Brain microvascular endothelial cell (primary cell): Measurements from ENCODE around the gene MUC6.

ENCODE experiments used
- DNase-seq: peaks from one replicate; pipeline ENCODE4 v3.0.0-alpha.2; 2020
- H3K27ac ChIP-seq: fragments of 250-450 bp; sonication (Bioruptor Pico); 2 replicates; pipeline ENCODE4 v1.5.1; 2020; ENCODE audit warnings: mild to moderate bottlenecking, moderate library complexity
- H3K27me3 ChIP-seq: fragments of 250-450 bp; sonication (Bioruptor Pico); replicated peaks from 2 replicates; pipeline ENCODE4 v1.5.1; 2020; ENCODE audit warnings: mild to moderate bottlenecking
- H3K36me3 ChIP-seq: fragments of 250-450 bp; sonication (Bioruptor Pico); replicated peaks from 2 replicates; pipeline ENCODE4 v1.5.1; 2020; ENCODE audit warnings: mild to moderate bottlenecking
- H3K4me3 ChIP-seq: 2 replicates; pipeline ENCODE4 v1.5.1; 2011; ENCODE audit warnings: low read depth, mild to moderate bottlenecking, control low read depth, low read length, moderate library complexity
- in situ Hi-C: cut with HindIII; loops from 2 replicates; pipeline ENCODE4 v1.10.0; 2017; ENCODE audit warnings: low sequenced_read_pairs, low pct_ligation_motif_present
- TF ChIP-seq, protein P1 (sequence below): IDR thresholded peaks from 2 replicates; pipeline ENCODE4 v1.5.1; 2011; ENCODE audit warnings: low read depth, mild to moderate bottlenecking, moderate library complexity, low read length, control low read depth, inconsistent platforms; ENCODE audit errors: missing control alignments

The MUC6 gene

DNA sequence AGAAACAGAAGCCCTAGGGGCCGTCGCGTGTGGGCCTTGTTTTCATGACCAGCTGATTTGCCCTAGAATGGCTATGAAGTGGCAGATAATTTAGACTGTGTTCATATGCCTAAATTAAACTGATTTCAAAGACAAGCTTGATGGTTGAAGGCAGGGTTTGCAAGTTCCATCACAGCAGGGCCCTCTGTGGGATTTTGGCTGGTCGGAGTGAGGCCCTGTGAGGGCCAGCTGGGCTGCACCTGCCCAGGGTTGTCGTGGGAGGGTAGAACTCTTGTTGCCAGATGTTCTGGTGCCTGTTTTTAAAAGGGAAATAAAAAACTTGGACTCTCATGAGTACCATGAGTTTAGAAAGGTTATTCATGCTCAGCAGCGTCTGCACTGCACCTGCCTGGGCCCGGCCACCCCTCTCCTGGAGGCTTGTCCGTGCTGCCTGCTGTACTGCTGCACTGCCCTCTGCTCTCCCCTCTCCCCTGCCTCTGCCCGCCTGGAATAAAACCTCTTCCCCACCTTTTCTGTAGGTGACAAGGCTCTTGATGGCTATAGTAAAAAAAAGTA, 66.8 kb downstream of the MUC6 start:
- no peaks in the 10 kb centered on the region for H3K27me3 ChIP-seq
- peaks cover 15% of the 10 kb centered on the region for H3K36me3 ChIP-seq
- in situ Hi-C loops, result no loop called here
- TF ChIP-seq, protein P1, sequence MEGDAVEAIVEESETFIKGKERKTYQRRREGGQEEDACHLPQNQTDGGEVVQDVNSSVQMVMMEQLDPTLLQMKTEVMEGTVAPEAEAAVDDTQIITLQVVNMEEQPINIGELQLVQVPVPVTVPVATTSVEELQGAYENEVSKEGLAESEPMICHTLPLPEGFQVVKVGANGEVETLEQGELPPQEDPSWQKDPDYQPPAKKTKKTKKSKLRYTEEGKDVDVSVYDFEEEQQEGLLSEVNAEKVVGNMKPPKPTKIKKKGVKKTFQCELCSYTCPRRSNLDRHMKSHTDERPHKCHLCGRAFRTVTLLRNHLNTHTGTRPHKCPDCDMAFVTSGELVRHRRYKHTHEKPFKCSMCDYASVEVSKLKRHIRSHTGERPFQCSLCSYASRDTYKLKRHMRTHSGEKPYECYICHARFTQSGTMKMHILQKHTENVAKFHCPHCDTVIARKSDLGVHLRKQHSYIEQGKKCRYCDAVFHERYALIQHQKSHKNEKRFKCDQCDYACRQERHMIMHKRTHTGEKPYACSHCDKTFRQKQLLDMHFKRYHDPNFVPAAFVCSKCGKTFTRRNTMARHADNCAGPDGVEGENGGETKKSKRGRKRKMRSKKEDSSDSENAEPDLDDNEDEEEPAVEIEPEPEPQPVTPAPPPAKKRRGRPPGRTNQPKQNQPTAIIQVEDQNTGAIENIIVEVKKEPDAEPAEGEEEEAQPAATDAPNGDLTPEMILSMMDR, result no peak
- no peak overlapping the region for H3K27ac ChIP-seq
- no peak for DNase-seq
- no peak overlapping the region for H3K4me3 ChIP-seq

DNA sequence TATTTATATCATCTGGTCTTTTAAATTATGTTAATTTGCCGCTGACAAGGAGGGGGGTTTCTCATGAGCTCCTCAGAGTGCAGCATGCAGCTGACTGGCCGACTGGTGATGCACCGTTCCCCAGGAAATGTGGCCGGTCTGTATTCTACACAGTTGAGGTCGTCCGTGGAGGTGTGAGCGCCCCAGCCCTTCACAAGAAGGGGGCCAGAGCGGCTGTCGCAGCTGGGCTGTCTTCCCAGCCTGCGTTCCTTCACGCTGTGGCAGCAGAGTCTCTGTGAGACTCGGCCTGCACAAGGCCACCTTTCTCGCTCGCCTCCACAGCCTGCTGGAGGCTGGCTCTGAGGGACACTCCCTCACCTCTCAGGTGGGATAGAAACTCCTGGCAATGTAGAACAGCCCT, 67.7 kb downstream of the MUC6 start:
- no peak overlapping the region for H3K27ac ChIP-seq
- H3K27me3 ChIP-seq, result no peaks in the 10 kb centered on the region
- no peak overlapping the region for H3K4me3 ChIP-seq
- no peak for DNase-seq
- TF ChIP-seq, protein P1, result no peak
- in situ Hi-C loops, result no loop called here
- peaks cover 15% of the 10 kb centered on the region for H3K36me3 ChIP-seq

DNA sequence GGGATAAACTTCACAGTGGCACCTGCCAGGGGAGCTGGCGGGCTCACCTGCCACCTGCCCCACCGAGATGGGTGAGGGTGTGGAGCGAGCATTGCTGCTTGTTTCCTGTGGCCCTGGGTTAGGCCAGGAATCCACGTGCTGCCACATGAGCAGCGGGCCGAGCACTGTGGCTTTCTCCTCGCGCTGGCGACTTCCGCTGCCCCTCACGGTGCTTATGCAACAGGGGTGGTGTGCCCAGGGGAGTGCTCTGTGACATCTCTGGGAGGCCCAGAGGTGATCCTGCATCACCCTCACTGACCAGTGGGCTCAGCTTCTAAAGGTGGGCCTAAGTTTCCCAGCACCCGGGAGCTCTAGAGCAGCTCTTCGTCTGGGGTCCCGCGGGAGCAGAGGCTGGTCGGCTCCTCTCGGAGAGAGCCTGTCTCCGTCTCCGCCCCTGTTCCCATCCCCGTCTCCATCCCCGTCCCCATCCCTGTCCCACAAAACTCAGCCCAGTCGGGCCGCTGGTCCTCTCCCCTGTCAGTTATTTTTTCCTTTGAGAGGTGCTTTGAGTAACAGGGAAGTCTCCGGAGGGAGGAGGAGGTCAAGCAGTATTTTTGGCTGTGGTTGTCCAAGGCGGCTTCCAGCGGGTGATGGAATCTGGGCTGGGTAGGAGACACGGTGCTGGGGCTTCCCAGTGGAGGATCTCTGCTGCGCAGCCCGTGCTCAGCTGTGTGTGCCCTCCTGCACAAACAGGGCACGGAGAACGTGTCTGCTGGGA, 68.3 kb downstream of the MUC6 start:
- no peak overlapping the region for H3K4me3 ChIP-seq
- in situ Hi-C loops, result no loop called here

DNA sequence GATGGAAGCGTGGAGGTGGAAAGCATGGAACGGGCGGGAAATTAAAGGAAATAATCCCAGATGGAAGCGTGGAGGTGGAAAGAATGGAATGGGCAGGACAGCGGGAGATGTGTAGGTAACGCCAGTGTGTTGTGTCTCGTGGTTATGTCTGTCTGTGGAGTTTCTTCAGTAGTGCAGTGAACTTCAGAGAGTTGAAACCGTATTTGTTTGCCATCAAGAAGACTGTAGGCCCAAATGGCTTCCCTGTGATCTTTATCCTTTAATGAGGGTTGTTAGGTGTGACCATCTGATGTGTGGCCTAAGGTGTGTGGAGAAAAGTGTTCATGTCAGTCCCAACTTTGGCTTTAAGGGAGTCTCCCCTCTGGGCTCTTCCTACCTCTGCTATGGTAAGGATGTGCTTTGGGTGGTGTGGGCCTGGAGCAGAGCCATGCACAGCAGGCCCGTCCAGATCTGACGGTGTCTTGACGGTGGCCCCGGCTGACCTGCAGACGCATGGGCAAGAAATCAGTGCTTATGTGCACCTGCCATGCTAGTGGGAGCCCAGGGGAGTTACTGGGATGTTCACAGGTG, 71.2 kb downstream of the MUC6 start:
- H3K27me3 ChIP-seq, result no peaks in the 10 kb centered on the region
- H3K27ac ChIP-seq, result no peak overlapping the region
- H3K4me3 ChIP-seq, result no peak overlapping the region
- H3K36me3 ChIP-seq, result peaks cover 8% of the 10 kb centered on the region
- in situ Hi-C loops, result no loop called here
- TF ChIP-seq, protein P1, result no peak
- no peak for DNase-seq

More for the DNA sequence above, 68.3 kb downstream of the MUC6 start:
- DNase-seq, result no peak
- no peaks in the 10 kb centered on the region for H3K27me3 ChIP-seq
- TF ChIP-seq, protein P1, result no peak
- H3K36me3 ChIP-seq, result peaks cover 18% of the 10 kb centered on the region
- H3K27ac ChIP-seq, result no peak overlapping the region

DNA sequence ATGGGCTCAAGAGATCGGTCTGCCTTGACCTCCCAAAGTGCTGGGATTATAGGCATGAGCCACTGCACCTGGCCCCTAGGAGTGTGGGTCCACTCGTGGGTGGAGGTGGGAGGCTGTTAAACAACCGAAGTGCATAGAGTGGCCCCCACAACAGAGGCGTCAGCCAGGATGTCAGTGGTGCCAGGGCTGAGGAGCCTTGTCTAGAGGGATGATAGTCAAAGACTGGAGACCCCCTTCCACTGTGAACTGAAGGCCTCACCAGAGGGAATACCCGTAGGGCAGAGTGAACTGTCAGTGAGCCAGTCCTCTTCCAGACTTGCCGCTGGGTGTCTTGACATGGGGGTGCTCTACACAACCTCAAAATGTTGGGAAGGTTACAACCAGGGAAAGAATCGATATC, 72.7 kb downstream of the MUC6 start:
- in situ Hi-C loops, result no loop called here
- TF ChIP-seq, protein P1, result no peak
- peaks cover 13% of the 10 kb centered on the region for H3K36me3 ChIP-seq
- no peak overlapping the region for H3K4me3 ChIP-seq
- H3K27ac ChIP-seq, result no peak overlapping the region
- no peaks in the 10 kb centered on the region for H3K27me3 ChIP-seq
- no peak for DNase-seq
